Activated CD8-positive, alpha-beta T cell treated with anti-CD3 and anti-CD28 coated beads for 36 hours (primary cell): ENCODE data around the gene SLIT3. TPM values are rescaled to one million over a fixed set of nuclear protein-coding genes. Genes with fewer than 3 reads are reported as not detected.

ENCODE experiments used
- ATAC-seq: fragments of 200-7000 bp; cut with Tn5 transposase; one replicate; pipeline ENCODE4 v1.10.0; 2021; ENCODE audit warnings: mild to moderate bottlenecking, moderate library complexity
- CTCF ChIA-PET: fragments of 350-600 bp; sonication (Branson Sonifier 250); formaldehyde crosslinking; loops from one replicate; lab custom pipeline; 2021; ENCODE audit warnings: antibody characterized with exemption; lab: Charles Lee
- POLR2A ChIA-PET: fragments of 350-600 bp; sonication (Branson Sonifier 250); formaldehyde crosslinking; loops from one replicate; lab custom pipeline; 2021; ENCODE audit warnings: antibody characterized with exemption; lab: Charles Lee
- DNase-seq: peaks from one replicate; pipeline ENCODE4 v3.0.0-alpha.2; 2020
- H3K27ac Mint-ChIP-seq: one replicate; pipeline ENCODE4 v1.8.0; 2021; ENCODE audit warnings: mild to moderate bottlenecking, mixed read lengths
- H3K27me3 Mint-ChIP-seq: one replicate; pipeline ENCODE4 v1.8.0; 2021; ENCODE audit warnings: mixed read lengths
- H3K36me3 Mint-ChIP-seq: one replicate; pipeline ENCODE4 v1.8.0; 2021; ENCODE audit warnings: low read depth, mixed read lengths
- H3K4me1 Mint-ChIP-seq: one replicate; pipeline ENCODE4 v1.8.0; 2021; ENCODE audit warnings: low read depth, mixed read lengths
- H3K4me3 Mint-ChIP-seq: one replicate; pipeline ENCODE4 v1.8.0; 2021; ENCODE audit warnings: mild to moderate bottlenecking, moderate library complexity, mixed read lengths
- H3K9me3 Mint-ChIP-seq: one replicate; pipeline ENCODE4 v1.8.0; 2021; ENCODE audit warnings: mixed read lengths
- CTCF ChIP-seq: fragments of 200-600 bp; IDR thresholded peaks from one replicate; pipeline ENCODE4 v1.8.0; 2022; ENCODE audit warnings: antibody characterized with exemption, mild to moderate bottlenecking
- intact Hi-C: fragments of 100-400 bp; cut with micrococcal nuclease; formaldehyde crosslinking; loops from one replicate; pipeline ENCODE4 v1.10.0; 2022
- total RNA-seq, 2 experiments: library from RNA; stranded (reverse); gene quantifications; one replicate each; pipeline ENCODE4 v1.2.3, GENCODE V29; 2021

Gene SLIT3
- total RNA-seq, 2 experiments from 2014 or later = 0.69 to 0.74 TPM

DNA sequence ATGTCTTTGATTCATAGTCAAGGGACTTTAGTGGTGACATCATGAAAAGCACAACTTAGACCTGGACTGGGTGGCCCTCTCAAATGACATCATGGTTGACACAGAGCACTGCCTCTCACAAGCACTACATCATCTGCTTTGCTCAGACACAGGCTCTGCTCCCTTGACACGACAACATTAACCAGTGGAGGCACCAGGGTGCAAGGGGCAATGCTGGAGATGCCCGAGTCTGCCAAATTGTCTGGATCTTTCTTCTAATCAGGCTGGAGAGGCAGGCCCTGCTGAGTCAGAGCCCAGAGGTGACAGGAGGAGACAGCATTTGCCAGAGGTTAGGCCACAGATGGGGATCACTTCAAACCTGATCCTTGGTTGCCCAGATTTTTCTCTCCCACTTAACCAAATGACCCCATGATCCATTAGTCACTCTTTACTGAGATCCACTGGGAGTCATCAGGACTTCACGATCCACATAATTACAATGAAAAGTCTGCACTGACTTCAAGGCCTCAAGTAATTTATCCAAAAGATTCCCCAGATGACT lies 174.4 kb downstream of the SLIT3 start:
- intact Hi-C loops = no loop called here
- Mint-ChIP-seq H3K9me3 (no peaks in the 10 kb centered on the region), H3K4me3 (no peak overlapping the region), H3K36me3 (no peaks in the 10 kb centered on the region), H3K4me1 (no peaks in the 10 kb centered on the region), H3K27me3 (no peaks in the 10 kb centered on the region), H3K27ac (no peak overlapping the region)
- no peak for ATAC-seq
- DNase-seq = no peak
- ChIA-PET POLR2A (no interaction called here), CTCF (no interaction called here)
- no peak for TF ChIP-seq CTCF

DNA sequence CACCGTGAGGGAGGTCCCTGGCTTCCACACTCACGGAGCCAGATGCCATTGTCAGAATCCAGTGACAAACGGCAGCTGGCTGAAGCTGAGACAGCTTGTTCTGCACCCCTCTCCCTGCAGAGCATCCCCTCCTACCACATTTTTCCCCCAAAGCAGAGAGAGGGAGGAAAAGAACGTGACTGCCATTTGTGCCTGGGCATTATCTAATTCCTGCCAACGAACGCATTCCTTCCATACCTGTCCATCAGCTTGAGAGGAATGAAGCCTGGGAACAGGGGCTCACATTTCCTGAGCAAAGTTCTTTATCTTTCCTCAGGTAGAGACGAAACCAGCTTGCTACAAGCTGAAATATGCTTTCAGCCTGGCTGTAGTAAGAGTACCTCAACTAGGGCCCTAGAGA lies 175.4 kb downstream of the SLIT3 start:
- CTCF ChIA-PET = no interaction called here
- Mint-ChIP-seq H3K27me3 (no peaks in the 10 kb centered on the region), H3K36me3 (no peaks in the 10 kb centered on the region), H3K4me1 (no peaks in the 10 kb centered on the region), H3K4me3 (no peak overlapping the region), H3K9me3 (no peaks in the 10 kb centered on the region), H3K27ac (no peak overlapping the region)
- intact Hi-C loops = no loop called here
- no peak for DNase-seq
- ATAC-seq = no peak
- POLR2A ChIA-PET = no interaction called here
- no peak for TF ChIP-seq CTCF

GRCh38 chr5:169122951-169123350 lies 178.0 kb downstream of the SLIT3 start:
- intact Hi-C loops = no loop called here
- Mint-ChIP-seq H3K4me1 (no peaks in the 10 kb centered on the region), H3K36me3 (no peaks in the 10 kb centered on the region), H3K4me3 (no peak overlapping the region), H3K27me3 (no peaks in the 10 kb centered on the region), H3K27ac (no peak overlapping the region), H3K9me3 (no peaks in the 10 kb centered on the region)
- ATAC-seq (no peak), DNase-seq (no peak)
- TF ChIP-seq CTCF = no peak
- ChIA-PET CTCF (no interaction called here), POLR2A (no interaction called here)

DNA sequence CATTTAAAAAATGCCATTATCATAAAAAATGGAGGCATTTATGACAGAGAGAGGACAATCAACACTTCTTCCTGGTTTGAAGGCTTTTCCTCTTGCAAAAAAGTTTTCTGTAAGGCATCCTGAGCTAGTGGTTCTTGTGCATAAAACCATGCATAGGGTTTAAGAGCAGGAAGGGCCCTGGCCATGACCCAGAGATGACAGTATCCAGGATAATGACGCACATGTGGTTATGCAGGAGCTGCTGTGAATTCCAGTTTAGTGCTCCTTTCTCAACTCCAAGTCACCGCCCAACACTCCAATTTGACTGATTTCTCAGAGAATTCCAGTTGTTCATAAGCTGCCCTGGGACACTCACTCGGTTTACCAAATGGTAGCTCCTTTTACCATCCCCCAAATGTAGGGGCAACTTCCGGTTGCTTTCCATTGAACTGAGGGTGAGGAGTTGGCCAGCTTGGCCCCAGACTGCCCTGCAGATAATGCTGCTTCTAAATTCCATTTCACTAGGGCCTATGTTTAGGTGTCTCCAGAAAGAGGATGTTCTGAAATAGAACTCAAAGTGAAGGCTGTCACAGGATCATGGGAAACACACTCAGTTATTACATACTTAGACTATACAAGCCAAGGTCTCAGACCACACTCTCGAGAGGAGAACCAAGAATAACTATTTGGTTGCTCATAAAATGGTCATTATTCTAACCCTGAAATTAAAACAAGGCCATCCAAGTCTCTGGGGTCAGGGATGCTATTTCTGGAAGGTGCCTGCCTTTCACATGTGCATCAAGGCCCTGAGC lies 179.1 kb downstream of the SLIT3 start:
- Mint-ChIP-seq H3K36me3 (no peaks in the 10 kb centered on the region), H3K27me3 (no peaks in the 10 kb centered on the region), H3K9me3 (no peaks in the 10 kb centered on the region), H3K4me3 (no peak overlapping the region), H3K27ac (no peak overlapping the region), H3K4me1 (no peaks in the 10 kb centered on the region)
- intact Hi-C loops = no loop called here
- ATAC-seq = no peak
- ChIA-PET CTCF (no interaction called here), POLR2A (no interaction called here)
- DNase-seq = no peak
- TF ChIP-seq CTCF = no peak

DNA sequence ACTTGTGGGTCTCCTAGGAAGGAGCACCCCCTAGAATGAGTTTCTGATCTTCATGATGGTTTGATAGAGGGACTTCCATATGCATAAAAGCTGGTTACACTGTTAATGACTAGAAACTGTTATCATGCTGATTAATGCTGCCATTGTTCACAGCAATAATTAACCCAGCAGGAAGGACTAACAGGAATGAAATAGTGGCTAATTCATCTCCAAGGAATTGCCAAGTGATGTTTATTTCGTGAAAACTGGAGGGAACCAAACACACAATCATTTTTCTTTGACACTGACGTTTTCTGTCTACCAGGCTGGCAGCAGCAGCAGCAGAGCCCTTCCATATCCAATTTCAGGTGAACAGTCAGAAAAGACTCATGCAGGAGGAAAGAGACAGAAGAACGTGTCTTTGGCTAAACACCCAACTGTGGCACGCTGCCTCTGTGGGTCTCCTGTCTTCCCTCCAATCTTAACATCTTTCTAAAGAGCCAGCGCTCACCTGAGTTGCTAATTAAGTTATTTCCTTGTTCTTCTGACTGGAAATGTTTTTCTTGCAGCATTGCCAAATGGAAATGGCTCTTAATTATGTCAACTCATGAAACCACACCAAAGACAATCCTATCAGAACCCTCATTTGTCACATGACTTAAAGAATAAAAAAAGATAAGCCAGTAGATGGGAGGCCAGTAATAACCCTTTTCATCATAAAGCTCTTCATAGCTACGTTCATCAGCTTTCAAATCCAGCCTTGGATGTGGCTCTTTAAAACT lies 181.5 kb downstream of the SLIT3 start:
- H3K27ac Mint-ChIP-seq = no peak overlapping the region
- intact Hi-C loops = no loop called here
- H3K27me3 Mint-ChIP-seq = no peaks in the 10 kb centered on the region
- H3K9me3 Mint-ChIP-seq = no peaks in the 10 kb centered on the region
- CTCF ChIA-PET = no interaction called here
- no peak overlapping the region for H3K4me3 Mint-ChIP-seq
- no peak for DNase-seq
- POLR2A ChIA-PET = no interaction called here
- no peaks in the 10 kb centered on the region for H3K36me3 Mint-ChIP-seq
- H3K4me1 Mint-ChIP-seq = no peaks in the 10 kb centered on the region
- no peak for TF ChIP-seq CTCF
- no peak for ATAC-seq
